Stimulated activated CD8-positive, alpha-beta memory T cell treated with anti-CD3 and anti-CD28 coated beads, Interleukin-15, amount 100 ng/mL, for 1 hour (primary cell): ENCODE results near the gene ARHGEF33.

Source experiments
- DNase-seq: peaks from one replicate; pipeline ENCODE4 v3.0.0-alpha.2; 2020; ENCODE audit warnings: low read depth

ARHGEF33 gene

DNA sequence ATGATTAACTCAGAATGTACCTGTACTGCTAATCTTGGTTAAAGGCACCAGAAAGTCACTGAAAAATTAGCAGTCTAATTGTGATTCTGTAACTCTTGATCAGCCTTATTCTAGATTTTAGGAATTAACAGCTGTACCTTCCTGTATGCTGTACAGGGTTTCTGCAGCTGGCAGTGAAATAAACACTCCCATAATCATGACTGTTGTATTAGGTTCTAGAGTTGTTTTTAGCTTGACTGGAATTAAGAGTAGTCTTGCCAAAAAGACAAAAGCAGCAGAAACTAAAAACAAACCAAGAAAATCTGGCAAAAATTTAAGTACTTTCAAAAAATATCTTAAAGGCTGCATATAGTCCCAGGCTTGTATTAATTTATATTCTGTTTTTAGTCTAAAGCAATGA lies 127.7 kb downstream of the ARHGEF33 start:
- no peak for DNase-seq

DNA sequence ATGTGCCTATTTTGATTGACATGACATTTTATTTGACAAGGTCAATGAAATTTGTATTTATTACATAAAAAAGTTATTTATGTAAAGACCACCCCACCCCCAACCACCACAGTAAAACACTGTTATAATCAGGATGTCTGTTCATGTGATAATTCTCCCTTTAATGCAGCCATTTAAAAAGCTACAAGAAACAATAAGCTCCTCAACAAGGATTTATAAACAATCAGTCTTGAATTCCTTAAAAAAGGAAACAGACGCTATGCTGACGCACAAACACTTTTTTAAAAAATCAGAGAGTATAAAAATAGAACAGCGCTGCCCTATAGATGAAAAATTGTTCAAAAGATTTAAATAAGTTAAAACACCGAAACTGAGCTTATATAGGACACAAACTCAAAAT lies 129.0 kb downstream of the ARHGEF33 start:
- DNase-seq: no peak

DNA sequence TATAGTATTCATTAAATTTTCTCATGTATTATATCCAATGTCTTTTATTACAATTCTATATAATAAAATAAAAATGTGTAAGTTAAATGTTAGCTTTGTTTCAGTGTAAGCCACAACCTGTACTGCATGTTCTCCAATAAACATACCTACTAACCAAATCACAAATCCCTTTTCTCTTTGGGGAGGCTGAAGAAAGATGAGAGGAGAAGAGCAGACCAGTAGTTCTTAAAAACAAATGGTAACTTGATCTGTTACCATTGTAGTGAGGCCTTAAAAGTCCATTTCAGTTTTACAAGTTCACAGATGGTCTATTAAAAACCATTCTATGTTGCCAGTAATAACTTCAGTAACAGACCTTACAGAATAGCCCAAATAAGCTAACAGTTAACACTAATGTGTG lies 130.7 kb downstream of the ARHGEF33 start:
- no peak for DNase-seq

DNA sequence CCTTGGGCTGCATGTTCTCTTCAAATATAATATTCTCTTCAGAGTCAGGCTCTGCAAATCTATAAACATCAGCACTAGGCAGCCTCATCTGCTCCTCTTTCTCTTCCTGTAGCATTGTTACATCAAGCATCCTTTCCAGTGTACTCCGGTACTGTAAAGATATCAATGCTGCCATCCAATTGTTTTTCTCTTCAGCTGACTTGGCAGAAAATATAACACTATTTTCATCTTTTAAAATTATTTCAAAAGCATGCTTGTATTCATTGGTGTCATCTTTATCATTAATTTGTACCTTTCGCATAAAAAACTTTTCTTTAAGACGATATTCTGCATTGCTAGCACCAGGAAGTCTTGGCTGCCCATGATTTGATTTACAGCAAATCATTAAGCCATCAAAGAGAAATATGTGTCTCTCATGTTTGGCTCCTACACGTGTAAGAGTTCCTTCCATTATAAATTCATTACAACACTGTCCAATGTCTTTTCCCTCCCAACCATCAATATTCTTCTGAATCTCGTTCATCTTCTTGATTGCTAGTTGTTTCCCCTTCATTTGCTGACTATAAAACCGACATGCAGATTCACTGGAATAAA lies 133.1 kb downstream of the ARHGEF33 start:
- DNase-seq: no peak

DNA sequence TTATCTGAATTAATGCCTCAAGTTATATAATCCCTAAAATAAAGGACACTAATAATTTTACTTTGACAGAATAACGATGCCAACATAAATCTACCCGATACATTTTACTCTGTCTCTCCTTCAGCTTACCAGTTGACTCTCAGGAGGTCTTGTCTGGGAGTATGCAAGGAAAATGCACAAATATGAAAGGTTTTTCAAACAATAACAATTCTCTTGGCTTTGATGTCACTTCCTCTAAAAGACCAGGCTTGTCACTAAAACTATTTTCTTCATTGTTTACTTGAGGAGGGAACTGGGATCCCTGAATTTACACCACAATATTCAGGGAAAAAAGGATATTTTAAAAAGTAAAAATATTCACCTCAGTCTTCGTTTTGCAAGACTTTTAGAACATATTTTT lies 134.0 kb downstream of the ARHGEF33 start:
- DNase-seq: no peak

DNA sequence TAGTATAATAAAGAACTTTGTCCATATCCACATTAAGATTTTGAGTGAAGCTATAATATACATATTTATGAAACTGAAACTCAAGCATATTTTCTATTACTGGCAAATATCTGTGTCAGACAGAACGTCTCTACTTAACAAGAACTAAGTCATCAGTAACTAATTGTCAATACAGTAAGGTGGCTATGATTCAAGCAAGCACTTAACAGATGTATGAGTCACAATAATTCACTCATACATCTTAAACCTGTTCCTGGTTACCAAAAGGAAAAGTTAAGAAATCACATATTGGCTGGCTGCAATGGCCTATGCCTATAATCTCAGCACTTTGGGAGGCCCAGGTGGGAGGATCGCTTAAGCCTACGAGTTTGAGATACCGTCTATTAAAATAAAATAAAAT lies 135.2 kb downstream of the ARHGEF33 start:
- no peak for DNase-seq
